GM12892 (cell line): ENCODE results near the gene GALR1.
"Not testable (repeated sequence)": the region's sequence is repeated elsewhere in the genome, so short reads cannot be mapped to it uniquely, and the experiment has no call there.

Experiments
- DNase-seq: peaks from one replicate; pipeline ENCODE4 v3.0.0; 2011; ENCODE audit not compliant: insufficient read length
- FAIRE-seq: peaks from 2 replicates; lab custom pipeline; 2011; peaks lifted over from hg19 to GRCh38; lab: Jason Lieb, UNC
- POLR2A ChIP-seq: IDR thresholded peaks from 2 replicates; pipeline ENCODE4 v1.6.1; 2011; ENCODE audit warnings: low read depth, low read length, control low read depth
- POLR2AphosphoS5 ChIP-seq: IDR thresholded peaks from 2 replicates; pipeline ENCODE4 v1.6.1; 2011; ENCODE audit warnings: low read depth, low read length, control low read depth
- TAF1 ChIP-seq: IDR thresholded peaks from 2 replicates; pipeline ENCODE4 v1.6.1; 2011; ENCODE audit warnings: low read depth, mild to moderate bottlenecking, control low read depth, low read length, borderline replicate concordance

The GALR1 gene

GRCh38 chr18:77220726-77221125 is 28.9 kb upstream of the GALR1 start:
- no peak for TF ChIP-seq TAF1
- TF ChIP-seq POLR2A: no peak
- TF ChIP-seq POLR2AphosphoS5: no peak
- DNase-seq: no peak

GRCh38 chr18:77222464-77222863 is 27.2 kb upstream of the GALR1 start:
- TF ChIP-seq POLR2AphosphoS5: no peak
- no peak for TF ChIP-seq POLR2A
- no peak for TF ChIP-seq TAF1
- DNase-seq (no peak), FAIRE-seq (no peak)

More at GRCh38 chr18:77220726-77221125, 28.9 kb upstream of the GALR1 start:
- no peak for FAIRE-seq

DNA sequence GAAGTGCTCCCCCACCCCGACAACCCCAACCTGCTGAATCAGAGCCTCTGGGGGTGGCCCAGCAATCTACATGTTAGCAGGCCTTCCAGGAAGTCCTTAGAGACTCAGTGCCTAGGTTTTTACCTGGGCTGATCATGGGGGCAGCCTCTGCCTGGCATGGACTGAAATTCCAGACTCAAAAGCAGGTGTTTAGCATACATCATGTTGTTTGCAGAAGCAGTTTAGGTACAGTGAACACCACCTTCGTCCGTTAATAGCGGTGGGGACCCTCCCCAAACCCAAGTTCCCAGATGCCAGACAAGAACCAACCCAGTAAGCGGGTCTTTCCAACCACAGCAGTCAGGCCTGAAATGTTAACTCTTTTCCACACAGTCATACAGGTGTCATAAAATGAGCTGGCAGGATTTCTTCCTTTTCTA is 26.4 kb upstream of the GALR1 start:
- FAIRE-seq: no peak
- DNase-seq: no peak
- TF ChIP-seq POLR2A (no peak), TAF1 (no peak), POLR2AphosphoS5 (no peak)

DNA sequence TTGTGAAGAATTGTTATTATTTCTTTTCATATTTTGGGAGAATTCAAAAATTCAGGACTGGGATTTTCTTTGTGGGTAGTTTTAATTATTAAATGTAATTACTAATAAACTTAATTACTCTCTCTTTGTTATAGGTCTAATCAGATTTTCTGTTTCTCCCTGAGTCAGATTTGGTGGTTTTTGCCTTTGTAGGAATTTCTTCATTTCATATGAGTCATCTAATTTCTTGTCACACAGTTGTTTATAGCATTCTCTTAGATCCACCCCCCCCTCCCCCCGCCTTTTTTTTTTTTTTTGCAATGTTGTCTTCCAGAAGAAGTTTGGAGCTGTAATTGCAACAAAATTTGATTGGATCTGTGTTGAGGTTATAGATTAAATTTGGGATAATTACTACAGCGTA is 26.0 kb upstream of the GALR1 start:
- DNase-seq (no peak), FAIRE-seq (no peak)
- no peak for TF ChIP-seq POLR2AphosphoS5
- no peak for TF ChIP-seq TAF1
- TF ChIP-seq POLR2A: no peak

GRCh38 chr18:77230645-77231044 is 19.0 kb upstream of the GALR1 start:
- FAIRE-seq: no peak
- TF ChIP-seq POLR2A (no peak), TAF1 (no peak), POLR2AphosphoS5 (no peak)
- DNase-seq: no peak

GRCh38 chr18:77234504-77235365 is 14.9 kb upstream of the GALR1 start:
- DNase-seq (no peak), FAIRE-seq (no peak)
- TF ChIP-seq POLR2A: no peak
- no peak for TF ChIP-seq POLR2AphosphoS5
- TF ChIP-seq TAF1: no peak

DNA sequence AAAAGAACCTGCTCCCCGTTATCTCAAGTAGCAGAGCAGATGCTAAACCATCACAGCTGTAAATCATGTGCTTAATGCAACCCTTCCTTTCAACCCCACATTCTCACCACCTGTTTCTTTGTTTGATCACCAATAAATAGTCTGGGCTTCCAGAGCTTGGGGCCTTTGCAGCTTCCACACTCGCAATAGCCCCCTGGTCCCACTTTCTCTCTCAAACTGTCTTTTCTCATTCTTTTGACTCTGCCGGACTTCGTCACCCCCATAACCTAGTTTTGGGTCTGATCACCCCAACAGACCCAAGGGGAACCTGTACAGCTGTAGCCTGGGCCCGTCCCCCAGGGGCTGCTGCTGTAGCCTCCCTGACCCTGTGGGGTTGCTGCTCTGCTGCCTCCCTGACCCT is 10.4 kb upstream of the GALR1 start:
- not testable (repeated sequence) for DNase-seq

GRCh38 chr18:77248873-77249568 is 627 bp upstream of the GALR1 start:
- DNase-seq (no peak), FAIRE-seq (no peak)
- TF ChIP-seq POLR2AphosphoS5 (no peak), TAF1 (no peak), POLR2A (no peak)

More for the DNA sequence above, 10.4 kb upstream of the GALR1 start:
- FAIRE-seq: not testable (repeated sequence)

- no peak for TF ChIP-seq TAF1
- TF ChIP-seq POLR2AphosphoS5: no peak
- TF ChIP-seq POLR2A: no peak
- DNase-seq: no peak
- FAIRE-seq: no peak
Observed at GRCh38 chr18:77250501-77250925, 865 bp downstream of the GALR1 start.

DNA sequence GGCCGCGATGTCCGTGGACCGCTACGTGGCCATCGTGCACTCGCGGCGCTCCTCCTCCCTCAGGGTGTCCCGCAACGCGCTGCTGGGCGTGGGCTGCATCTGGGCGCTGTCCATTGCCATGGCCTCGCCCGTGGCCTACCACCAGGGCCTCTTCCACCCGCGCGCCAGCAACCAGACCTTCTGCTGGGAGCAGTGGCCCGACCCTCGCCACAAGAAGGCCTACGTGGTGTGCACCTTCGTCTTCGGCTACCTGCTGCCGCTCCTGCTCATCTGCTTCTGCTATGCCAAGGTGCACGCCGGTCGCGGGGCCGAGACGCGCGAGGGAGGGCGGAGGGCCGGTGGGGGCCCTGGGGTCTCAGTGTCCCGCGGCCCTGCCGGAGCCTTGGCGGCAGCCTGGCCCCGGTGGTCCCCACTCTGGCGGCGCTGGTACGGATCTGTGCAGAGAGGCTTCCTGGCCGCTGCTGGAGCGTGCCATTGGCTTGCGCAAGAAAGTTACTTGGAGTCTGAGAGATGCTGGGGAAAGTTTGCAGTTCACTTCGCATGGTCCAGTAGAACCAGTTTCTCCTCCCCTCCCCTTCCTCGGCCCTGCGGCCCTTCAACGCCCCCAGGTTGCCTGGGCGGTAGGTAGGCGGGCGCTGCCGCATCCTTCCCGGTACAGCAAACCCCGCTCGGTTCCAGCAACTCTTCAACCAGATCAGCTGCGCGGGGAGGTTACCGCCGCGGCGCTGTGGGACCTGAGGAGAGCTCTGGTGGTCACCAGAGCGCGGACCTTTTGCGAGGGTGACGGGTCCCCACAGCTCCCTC is 1.5 kb downstream of the GALR1 start:
- FAIRE-seq: no peak
- no peak for DNase-seq
- TF ChIP-seq TAF1 (no peak), POLR2AphosphoS5 (no peak), POLR2A (no peak)

DNA sequence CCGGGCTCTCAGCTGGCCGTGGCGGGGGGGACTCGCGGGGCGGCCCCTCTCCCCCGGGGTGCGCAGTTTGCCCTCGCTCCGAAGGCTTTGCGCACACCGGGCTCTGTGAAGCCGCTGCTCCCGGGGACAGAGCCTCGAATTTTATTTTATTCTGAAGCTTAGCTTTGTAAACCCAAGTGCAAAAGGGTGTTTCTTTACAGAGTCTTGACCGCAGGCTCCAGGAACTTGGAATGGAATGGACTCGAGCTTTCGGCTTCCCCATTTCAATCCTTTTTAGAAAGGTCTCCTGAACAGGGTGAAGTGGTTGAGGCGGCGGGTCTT is 2.0 kb downstream of the GALR1 start:
- no peak for DNase-seq
- no peak for TF ChIP-seq TAF1
- no peak for TF ChIP-seq POLR2A
- no peak for TF ChIP-seq POLR2AphosphoS5
- no peak for FAIRE-seq
